SK-N-SH (cell line): ENCODE measurements around the gene LCE3E.

Experiments used
- CTCF ChIP-seq: fragments of 200-600 bp; sonication (generic); IDR thresholded peaks from 2 replicates; pipeline ENCODE4 v1.6.1; 2017; ENCODE audit warnings: antibody characterized with exemption, mild to moderate bottlenecking, moderate library complexity
- EP300 ChIP-seq, 2 experiments: IDR thresholded peaks; 2 replicates each; pipeline versions ENCODE4 v1.4.0 to v1.6.1; 2012; ENCODE audit warnings: borderline replicate concordance in 1 of 2, low read depth in 1 of 2, low read length in 1 of 2
- FOSL2 ChIP-seq: IDR thresholded peaks from 2 replicates; pipeline ENCODE4 v1.4.0; 2012; ENCODE audit warnings: low read depth, mild to moderate bottlenecking, moderate library complexity, borderline replicate concordance
- FOXJ3 ChIP-seq: sonication (generic); formaldehyde crosslinking; IDR thresholded peaks from 2 replicates; pipeline ENCODE4 v1.5.1; 2020; ENCODE audit warnings: mild to moderate bottlenecking, missing genetic modification reagents
- MAX ChIP-seq: IDR thresholded peaks from 2 replicates; pipeline ENCODE4 v1.4.0; 2012; ENCODE audit warnings: low read depth
- PBX3 ChIP-seq: IDR thresholded peaks from 2 replicates; pipeline ENCODE4; 2012
- POLR2AphosphoS5 ChIP-seq: IDR thresholded peaks from 2 replicates; pipeline ENCODE4 v1.6.1; 2012; ENCODE audit warnings: low read depth, low read length
- RAD21 ChIP-seq: IDR thresholded peaks from 2 replicates; pipeline ENCODE4 v1.6.1; 2012; ENCODE audit warnings: mild to moderate bottlenecking, low read length
- REST ChIP-seq: IDR thresholded peaks from 2 replicates; pipeline ENCODE4 v1.6.1; 2012; ENCODE audit warnings: mild to moderate bottlenecking, low read depth, low read length, moderate library complexity
- SIN3A ChIP-seq: IDR thresholded peaks from 2 replicates; pipeline ENCODE4 v1.6.1; 2012; ENCODE audit warnings: low read depth, mild to moderate bottlenecking, low read length, moderate library complexity, borderline replicate concordance
- USF2 ChIP-seq: fragments of 150-350 bp; IDR thresholded peaks from 2 replicates; pipeline ENCODE4 v1.6.1; 2017; ENCODE audit warnings: antibody characterized with exemption, low read length, low read depth, borderline replicate concordance
- ZBTB33 ChIP-seq: IDR thresholded peaks from 2 replicates; pipeline ENCODE4 v1.4.0; 2012; ENCODE audit warnings: low read depth, borderline replicate concordance

- TF ChIP-seq RAD21, result no peak
- TF ChIP-seq PBX3, result no peak
- no peak for TF ChIP-seq CTCF
- TF ChIP-seq FOXJ3 (CRISPR knock-in tag), result no peak
- TF ChIP-seq POLR2AphosphoS5, result no peak
- no peak for TF ChIP-seq MAX
- TF ChIP-seq SIN3A, result no peak
- no peak for TF ChIP-seq ZBTB33
- no peak for TF ChIP-seq REST
- TF ChIP-seq EP300 (IDR thresholded peaks at IDR 0.05; ENCODE audit: borderline replicate concordance in 1 of 2, low read depth in 1 of 2, low read length in 1 of 2), result no peak
- TF ChIP-seq FOSL2, result no peak
- no peak for TF ChIP-seq USF2
These were observed at the start of gene LCE3E for GRCh38 chr1:152566681-152567080.
